CD4-positive, alpha-beta T cell treated with Interleukin-4 for 4 hours (primary cell): ENCODE measurements around the gene PRM1.
"Not testable (repeated sequence)": the region's sequence is repeated elsewhere in the genome, so short reads cannot be mapped to it uniquely, and the experiment has no call there.

Experiments used
- DNase-seq: peaks from one replicate; pipeline ENCODE4 v3.0.0-alpha.2; 2020

The PRM1 gene

GRCh38 chr16:11296706-11297491 lies 15.8 kb upstream of the PRM1 start:
- no peak for DNase-seq

GRCh38 chr16:11296351-11296705 lies 15.2 kb upstream of the PRM1 start:
- no peak for DNase-seq

GRCh38 chr16:11295672-11296071 lies 14.5 kb upstream of the PRM1 start:
- DNase-seq: no peak

GRCh38 chr16:11292076-11292748 lies 11.1 kb upstream of the PRM1 start:
- no peak for DNase-seq

- no peak for DNase-seq
Measured at GRCh38 chr16:11291091-11291703, 10.1 kb upstream of the PRM1 start.

- no peak for DNase-seq
Measured at GRCh38 chr16:11290102-11290893, 9.2 kb upstream of the PRM1 start.

- DNase-seq: not testable (repeated sequence)
Measured at GRCh38 chr16:11289696-11290095, 8.6 kb upstream of the PRM1 start.

GRCh38 chr16:11289202-11289601 lies 8.1 kb upstream of the PRM1 start:
- DNase-seq: no peak

GRCh38 chr16:11285842-11286241 lies 4.7 kb upstream of the PRM1 start:
- no peak for DNase-seq

GRCh38 chr16:11283820-11284248 lies 2.7 kb upstream of the PRM1 start:
- no peak for DNase-seq

GRCh38 chr16:11278681-11279628 lies 2.2 kb downstream of the PRM1 start:
- DNase-seq: no peak

GRCh38 chr16:11277607-11278337 lies 3.4 kb downstream of the PRM1 start:
- no peak for DNase-seq

- no peak for DNase-seq
Measured at GRCh38 chr16:11276896-11277593, 4.1 kb downstream of the PRM1 start.

GRCh38 chr16:11276143-11276895 lies 4.8 kb downstream of the PRM1 start, which contains the start of gene PRM2:
Gene PRM2 (minus strand): TSS chr16:11276480. CDS start chr16:11276370, 110 bp downstream.
- DNase-seq: no peak

- DNase-seq: no peak
Measured at GRCh38 chr16:11274964-11275363, 6.2 kb downstream of the PRM1 start.

GRCh38 chr16:11273721-11274324 lies 7.3 kb downstream of the PRM1 start:
- DNase-seq: no peak

GRCh38 chr16:11272921-11273720 lies 8.0 kb downstream of the PRM1 start, which contains the start of gene PRM3:
Gene PRM3 (minus strand): TSS chr16:11273629. CDS start chr16:11273595, 34 bp downstream.
- no peak for DNase-seq

GRCh38 chr16:11272484-11272883 lies 8.6 kb downstream of the PRM1 start:
- no peak for DNase-seq
